Subcutaneous abdominal adipose tissue (tissue), 5 donors: ENCODE measurements around the gene CNTFR.

Experiments
- H3K27ac ChIP-seq: one replicate; pipeline ENCODE4 v1.7.0; 2013; ENCODE audit warnings: low read depth, mild to moderate bottlenecking, inconsistent platforms, low read length, moderate library complexity
- H3K27me3 ChIP-seq, 5 donors: one replicate each; pipeline ENCODE4 v1.7.0; 2013; ENCODE audit warnings: low read length in 5 of 5, inconsistent platforms in 1 of 5; ENCODE audit not compliant: control insufficient read depth in 5 of 5, insufficient read depth in 4 of 5
- H3K36me3 ChIP-seq, 5 donors: one replicate each; pipeline ENCODE4 v1.7.0; 2013; ENCODE audit warnings: low read length in 5 of 5; ENCODE audit not compliant: control insufficient read depth in 5 of 5, insufficient read depth in 5 of 5
- H3K4me1 ChIP-seq, 5 donors: one replicate each; pipeline ENCODE4 v1.7.0; 2013; ENCODE audit warnings: low read length in 5 of 5, mild to moderate bottlenecking in 3 of 5, moderate library complexity in 1 of 5; ENCODE audit not compliant: control insufficient read depth in 5 of 5, insufficient read depth in 5 of 5
- H3K4me3 ChIP-seq, 5 donors: one replicate each; pipeline ENCODE4 v1.7.0; 2013; ENCODE audit warnings: low read length in 5 of 5, low read depth in 1 of 5
- H3K9ac ChIP-seq, 5 donors: one replicate each; pipeline ENCODE4 v1.7.0; 2013; ENCODE audit warnings: low read length in 5 of 5, mild to moderate bottlenecking in 4 of 5, moderate library complexity in 3 of 5
- H3K9me3 ChIP-seq, 5 donors: one replicate each; pipeline ENCODE4 v1.7.0; 2013; ENCODE audit warnings: low read length in 5 of 5; ENCODE audit not compliant: control insufficient read depth in 5 of 5
- donor health status: healthy.
- donor health status: healthy.
- donor health status: healthy.
- donor health status: healthy.
- donor health status: healthy.

The CNTFR gene

DNA sequence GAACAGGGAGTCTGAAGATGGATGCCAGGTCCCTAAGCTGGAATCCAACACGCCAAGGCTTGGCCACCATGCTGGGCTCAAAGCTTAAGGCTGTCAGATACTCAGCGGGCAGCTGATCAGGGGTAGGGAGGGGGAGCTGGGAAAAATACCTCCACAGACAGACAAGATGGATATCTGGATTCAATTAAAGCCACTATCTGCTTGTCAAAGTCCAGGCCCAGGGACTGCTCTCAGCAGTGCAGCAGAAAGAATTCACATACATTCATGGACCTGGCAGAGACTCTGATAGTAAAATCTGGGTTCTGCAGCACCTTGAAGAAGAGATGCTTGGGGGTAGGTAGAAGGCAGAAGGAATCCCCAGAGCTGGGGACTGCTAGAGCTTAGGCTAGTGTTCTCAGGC is 25.6 kb upstream of the CNTFR start:
- Histone ChIP-seq H3K9me3 (no peaks in the 10 kb centered on the region), H3K27ac (no peak overlapping the region), H3K27me3 (no peaks in the 10 kb centered on the region), H3K36me3 (peaks cover 6 to 54% (median 47%) of the 10 kb centered on the region in 5 donors), H3K9ac (no peak overlapping the region), H3K4me3 (no peak overlapping the region), H3K4me1 (peaks cover 10 to 38% (median 37%) of the 10 kb centered on the region in 5 donors)

DNA sequence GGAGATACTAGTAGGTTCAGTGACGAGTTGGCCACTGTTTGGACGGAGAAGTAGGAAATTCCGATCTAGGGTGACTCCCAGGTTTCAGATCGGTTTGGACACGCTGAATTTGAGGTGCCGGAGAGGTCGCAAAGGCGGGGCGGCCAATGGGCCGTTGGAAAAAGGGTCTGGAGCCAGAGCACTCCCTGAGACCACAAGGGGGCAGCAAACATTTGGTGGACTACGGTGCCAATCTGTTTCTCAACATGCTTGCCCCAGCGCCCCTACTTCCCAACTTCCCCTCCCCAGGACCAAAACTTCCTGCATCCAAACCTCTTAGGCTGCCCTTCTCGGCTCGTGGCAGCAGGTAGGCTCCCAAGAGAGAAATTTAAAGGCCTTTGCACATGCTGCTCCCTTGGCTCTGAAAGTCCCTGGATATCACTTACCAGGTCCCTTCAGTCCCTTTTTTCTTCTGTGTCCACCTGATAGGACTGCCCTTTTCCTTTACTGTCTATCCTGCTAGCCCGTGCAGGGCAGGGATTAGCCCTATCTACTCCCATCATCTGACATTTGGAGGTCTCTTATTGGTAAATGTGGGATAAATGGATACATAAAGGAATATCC is 23.4 kb upstream of the CNTFR start:
- H3K4me3 ChIP-seq = peak overlapping the region; percentile 58 to 84 (median 80)
- no peaks in the 10 kb centered on the region for H3K27me3 ChIP-seq
- peak overlapping the region in 4 of 5 donors; percentile 48 to 92 (median 66) for H3K9ac ChIP-seq
- peaks cover 5 to 28% (median 25%) of the 10 kb centered on the region in 5 donors for H3K4me1 ChIP-seq
- H3K36me3 ChIP-seq = peaks cover 3 to 45% (median 40%) of the 10 kb centered on the region in 5 donors
- H3K27ac ChIP-seq = peak overlapping the region; percentile 60
- H3K9me3 ChIP-seq = no peaks in the 10 kb centered on the region

DNA sequence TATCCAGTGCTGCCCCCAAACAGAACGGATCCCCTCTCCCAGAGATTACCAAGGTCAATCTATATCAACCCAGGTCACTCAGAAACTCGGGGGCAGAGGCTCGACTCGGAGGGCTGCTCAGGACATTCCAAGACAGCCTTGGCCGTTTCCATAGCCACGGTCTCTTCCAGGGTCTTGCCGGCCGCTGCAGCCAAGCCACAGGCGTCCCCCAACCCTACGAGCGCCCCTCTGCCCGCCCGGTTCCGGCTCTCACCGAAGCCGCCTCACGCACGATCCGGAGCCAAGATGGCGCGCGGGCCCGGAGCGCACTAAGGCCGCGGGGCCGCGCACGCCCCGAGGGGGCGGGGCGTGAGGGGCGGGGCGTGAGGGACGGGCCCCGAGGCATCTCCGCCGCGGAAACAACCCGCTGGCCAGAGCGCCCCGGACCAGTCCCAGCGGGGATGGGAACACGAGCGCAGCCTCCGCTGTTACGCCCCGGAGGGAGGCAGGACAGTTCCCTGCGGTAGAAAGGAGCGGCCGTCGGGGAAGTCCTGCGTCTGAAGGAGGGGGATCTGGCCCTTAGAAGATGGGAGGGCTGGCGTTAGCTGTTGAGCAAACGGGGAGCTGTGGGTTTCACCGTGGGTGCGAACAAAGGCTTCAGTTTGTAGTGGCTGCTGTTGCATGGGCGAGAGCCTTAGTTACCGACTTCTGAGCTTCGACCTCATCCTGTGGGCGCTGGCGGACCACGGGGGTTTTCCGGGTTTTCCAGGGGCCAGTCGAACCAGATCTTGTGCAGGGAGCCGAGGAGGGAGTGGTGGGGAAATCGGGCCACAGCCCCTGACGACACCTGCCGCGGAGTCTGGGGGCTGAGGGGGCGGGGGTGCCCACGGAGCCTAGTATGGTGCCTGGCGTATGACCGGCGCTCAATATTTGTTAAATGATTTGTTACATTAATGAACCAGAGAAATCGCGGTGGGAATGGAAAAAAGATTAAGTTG is 22.6 kb upstream of the CNTFR start, which contains the start of gene RPP25L:
Gene RPP25L, minus strand, starts transcription at position 287 of the 977 bp plus-strand sequence. CDS start 801 bp downstream, outside the sequence.
- Histone ChIP-seq H3K4me1 (peaks cover 5 to 28% (median 25%) of the 10 kb centered on the region in 5 donors), H3K36me3 (peaks cover 0 to 37% (median 32%) of the 10 kb centered on the region in 5 donors), H3K27me3 (no peaks in the 10 kb centered on the region), H3K9ac (peak within 1 kb of the TSS; percentile 59 to 96 (median 92)), H3K4me3 (peak within 1 kb of the TSS; percentile 79 to 87 (median 83)), H3K27ac (peak within 1 kb of the TSS; percentile 60), H3K9me3 (no peaks in the 10 kb centered on the region)

DNA sequence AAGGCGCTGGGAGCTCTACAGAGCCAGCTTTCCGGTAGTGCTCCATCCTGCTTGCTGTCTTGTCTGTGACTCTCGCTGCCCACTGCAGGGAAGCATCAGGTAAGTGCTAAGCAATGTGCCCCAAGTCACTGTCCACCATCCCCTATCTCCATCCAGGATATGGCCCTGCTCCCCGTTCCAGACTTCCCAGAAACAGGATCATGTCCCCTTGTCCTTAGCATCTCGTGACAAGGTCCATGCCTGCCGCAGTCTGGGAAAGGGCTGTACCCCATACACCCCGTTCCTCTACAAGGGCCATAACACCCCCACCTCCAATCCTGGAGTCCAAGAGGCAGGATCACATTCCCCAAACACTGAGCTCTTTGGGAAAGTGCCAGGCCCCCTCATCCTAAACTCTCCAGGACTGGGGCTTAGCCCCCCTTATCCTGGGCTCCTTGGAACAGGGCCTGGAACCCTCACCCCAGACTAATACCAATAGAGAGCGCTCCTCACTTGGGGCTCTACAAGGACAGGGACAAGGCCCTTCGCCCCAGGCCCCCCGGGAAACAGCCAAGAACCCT is 21.8 kb upstream of the CNTFR start:
- peak overlapping the region; percentile 56 to 96 (median 92) for H3K9ac ChIP-seq
- H3K27me3 ChIP-seq = no peaks in the 10 kb centered on the region
- H3K4me3 ChIP-seq = peak overlapping the region; percentile 79 to 87 (median 83)
- no peaks in the 10 kb centered on the region for H3K9me3 ChIP-seq
- H3K4me1 ChIP-seq = peaks cover 5 to 28% (median 25%) of the 10 kb centered on the region in 5 donors
- peaks cover 0 to 30% (median 24%) of the 10 kb centered on the region in 5 donors for H3K36me3 ChIP-seq
- peak overlapping the region; percentile 60 for H3K27ac ChIP-seq

DNA sequence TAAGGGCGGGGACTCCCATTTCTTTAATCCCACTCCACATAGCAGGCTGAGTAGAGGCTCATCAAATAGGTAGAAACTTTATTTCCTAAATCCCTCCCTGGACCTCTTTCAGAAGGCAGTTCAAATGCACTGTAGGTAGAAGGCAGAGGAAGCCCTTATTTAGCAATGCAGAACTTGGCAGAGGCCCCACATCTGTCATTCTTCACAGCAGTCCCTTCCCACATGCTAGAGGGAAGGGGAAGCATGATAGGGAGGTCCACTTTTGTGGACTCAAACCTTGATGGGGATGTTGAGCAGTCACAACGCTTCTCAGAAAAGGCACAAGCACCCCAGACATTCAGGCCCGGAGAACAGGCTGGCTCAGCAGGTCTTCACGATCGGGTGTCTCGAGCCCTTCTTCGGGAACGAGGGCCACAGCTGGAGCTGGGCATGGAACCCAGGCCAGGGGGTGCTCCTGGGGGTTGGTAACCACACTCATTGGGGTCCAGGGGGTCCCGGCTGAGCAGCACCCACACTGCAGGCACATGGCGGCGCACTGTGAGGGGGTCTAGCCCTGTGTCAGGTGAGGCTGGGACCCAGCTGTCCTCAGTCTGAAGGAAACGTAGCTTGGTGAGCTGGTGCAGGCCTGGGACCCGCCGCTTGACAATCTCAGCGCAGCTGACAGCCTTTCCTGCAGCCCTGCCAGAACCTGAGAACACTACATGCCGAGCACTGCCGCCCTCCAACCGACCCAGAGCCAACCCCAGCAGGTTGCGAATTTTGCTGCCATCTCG is 21.1 kb upstream of the CNTFR start:
- Histone ChIP-seq H3K36me3 (peaks cover 0 to 23% (median 18%) of the 10 kb centered on the region in 5 donors), H3K27me3 (no peaks in the 10 kb centered on the region), H3K9me3 (no peaks in the 10 kb centered on the region), H3K9ac (peak overlapping the region in 2 of 5 donors; percentile 92 to 96), H3K4me1 (peaks cover 5 to 28% (median 25%) of the 10 kb centered on the region in 5 donors), H3K4me3 (peak overlapping the region in 3 of 5 donors; percentile 79 to 84 (median 83)), H3K27ac (no peak overlapping the region)

DNA sequence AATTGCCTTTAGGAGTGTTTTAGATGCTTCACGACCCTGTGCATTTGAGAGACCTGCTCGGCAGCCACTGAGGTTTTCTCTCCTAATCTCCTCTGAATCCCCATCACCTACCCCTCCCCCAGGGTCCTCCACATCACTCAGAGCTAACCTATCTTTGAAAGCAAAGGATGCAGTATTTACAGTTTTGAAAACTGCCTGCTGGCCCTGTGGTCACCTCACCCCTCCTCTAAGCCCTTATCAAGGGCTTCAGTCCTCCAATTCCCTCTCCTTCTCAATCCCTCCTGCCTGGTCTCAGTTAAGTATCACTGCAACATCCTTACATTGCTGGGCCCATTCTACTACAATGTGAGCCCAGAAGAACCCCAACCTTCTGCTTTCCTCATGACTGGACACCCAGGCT is 17.8 kb upstream of the CNTFR start:
- Histone ChIP-seq H3K9ac (no peak overlapping the region), H3K27me3 (peaks cover 0 to 4% (median 0%) of the 10 kb centered on the region in 5 donors), H3K36me3 (no peaks in the 10 kb centered on the region), H3K27ac (no peak overlapping the region), H3K4me3 (no peak overlapping the region), H3K9me3 (no peaks in the 10 kb centered on the region), H3K4me1 (peaks cover 5 to 20% (median 18%) of the 10 kb centered on the region in 5 donors)

DNA sequence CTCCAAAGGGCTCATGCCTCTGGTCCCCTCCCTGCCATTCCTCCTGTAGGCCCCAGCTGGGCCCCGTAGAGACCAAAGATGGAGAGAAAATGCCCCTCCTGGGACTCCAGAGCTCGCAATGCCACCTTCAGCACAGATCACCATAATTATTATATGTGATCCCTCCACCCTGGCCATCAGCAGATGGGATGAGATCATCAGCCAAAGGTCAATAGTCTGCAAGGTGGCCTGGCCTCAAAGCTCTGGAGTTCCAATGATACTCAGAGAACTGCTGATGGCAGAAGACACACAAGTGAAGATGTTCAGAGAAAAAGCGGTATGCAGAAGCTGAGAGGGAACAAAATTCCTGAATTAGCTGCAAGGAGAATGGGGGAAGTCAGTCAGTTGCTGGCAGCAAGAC is 17.4 kb upstream of the CNTFR start:
- peaks cover 5 to 17% (median 14%) of the 10 kb centered on the region in 5 donors for H3K4me1 ChIP-seq
- H3K27ac ChIP-seq = no peak overlapping the region
- H3K27me3 ChIP-seq = peaks cover 0 to 4% (median 0%) of the 10 kb centered on the region in 5 donors
- no peak overlapping the region for H3K9ac ChIP-seq
- no peak overlapping the region for H3K4me3 ChIP-seq
- no peaks in the 10 kb centered on the region for H3K36me3 ChIP-seq
- H3K9me3 ChIP-seq = no peaks in the 10 kb centered on the region

DNA sequence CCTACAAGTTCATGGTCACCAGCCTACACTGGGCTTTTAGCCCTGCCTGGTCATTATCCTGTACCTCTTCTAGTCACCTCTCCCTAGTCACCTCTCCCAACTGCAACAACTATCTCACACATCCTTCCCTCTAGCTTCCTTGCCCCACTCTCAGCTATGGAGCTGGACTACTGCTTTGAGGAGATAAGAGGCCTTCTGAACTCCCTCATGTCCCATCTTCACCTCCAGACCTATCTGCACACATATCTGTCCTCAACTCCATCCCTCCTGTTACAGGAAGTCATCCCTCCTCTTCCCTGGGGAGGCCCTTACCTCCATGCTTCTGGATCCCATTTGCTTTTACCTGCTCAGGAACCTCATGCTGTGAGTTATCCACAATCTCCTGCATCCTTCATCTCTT is 16.7 kb upstream of the CNTFR start:
- H3K4me3 ChIP-seq = no peak overlapping the region
- no peaks in the 10 kb centered on the region for H3K9me3 ChIP-seq
- H3K4me1 ChIP-seq = peaks cover 3 to 11% (median 9%) of the 10 kb centered on the region in 5 donors
- H3K9ac ChIP-seq = no peak overlapping the region
- H3K36me3 ChIP-seq = no peaks in the 10 kb centered on the region
- peaks cover 0 to 4% (median 0%) of the 10 kb centered on the region in 5 donors for H3K27me3 ChIP-seq
- H3K27ac ChIP-seq = no peak overlapping the region

DNA sequence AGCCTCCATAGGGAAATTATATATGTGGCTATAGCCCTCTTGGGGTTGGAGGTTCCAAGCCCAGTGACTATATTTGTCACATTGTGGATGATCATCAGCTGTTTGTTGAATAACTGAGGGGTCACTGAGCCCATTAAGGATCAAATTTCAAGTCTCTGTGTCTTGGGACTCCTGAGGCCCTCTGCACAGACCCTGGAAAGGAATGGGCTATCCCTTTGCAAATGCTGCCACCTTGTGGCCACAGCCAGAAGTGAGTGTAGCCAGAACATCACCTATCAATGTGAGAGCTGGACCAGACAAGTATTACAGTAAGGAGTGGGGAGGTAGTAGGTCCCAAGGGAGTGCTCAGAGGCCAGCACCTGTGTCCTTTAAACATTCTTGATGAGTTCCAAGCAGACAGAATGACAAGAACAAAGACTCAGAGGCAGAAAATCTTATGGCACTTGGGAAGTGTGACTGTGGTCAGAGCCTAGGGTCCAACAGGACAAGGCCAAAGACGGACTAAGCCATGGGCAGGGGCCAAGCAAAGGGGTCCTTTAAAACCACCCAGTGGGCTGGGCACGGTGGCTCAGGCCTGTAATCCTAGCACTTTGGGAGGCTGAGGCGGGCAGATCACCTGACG is 14.2 kb upstream of the CNTFR start:
- Histone ChIP-seq H3K9ac (no peak overlapping the region), H3K4me1 (peaks cover 2 to 14% (median 9%) of the 10 kb centered on the region in 5 donors), H3K27ac (no peak overlapping the region), H3K27me3 (peaks cover 0 to 4% (median 0%) of the 10 kb centered on the region in 5 donors), H3K9me3 (no peaks in the 10 kb centered on the region), H3K36me3 (no peaks in the 10 kb centered on the region), H3K4me3 (no peak overlapping the region)
